Panc1 (cell line): Measurements from ENCODE around the gene HLCS. TPM values are rescaled to one million over a fixed set of nuclear protein-coding genes. Genes with fewer than 3 reads are reported as not detected.

Experiments used
- ATAC-seq: fragments of 200-7000 bp; cut with Tn5 transposase; 2 replicates; pipeline ENCODE4 v1.9.1; 2020; ENCODE audit warnings: mild to moderate bottlenecking, moderate library complexity
- BruUV-seq: library from RNA; stranded (reverse); fragments of 400-500 nt; replicated peaks from 2 replicates; lab custom pipeline; 2021; lab: Mats Ljungman, UMichigan
- CTCF ChIA-PET: fragments of 300-600 bp; sonication (Branson Sonifier 250); formaldehyde crosslinking; loops from one replicate; lab custom pipeline; 2022; ENCODE audit warnings: antibody characterized with exemption; lab: Charles Lee
- POLR2A ChIA-PET: fragments of 300-600 bp; sonication (Branson Sonifier 250); formaldehyde crosslinking; loops from one replicate; lab custom pipeline; 2022; ENCODE audit warnings: antibody characterized with exemption; lab: Charles Lee
- DNase-seq: peaks from one replicate; pipeline ENCODE4 v3.0.0-alpha.2; 2010; ENCODE audit warnings: low read depth, low spot score
- H3K27ac ChIP-seq: 2 replicates; pipeline ENCODE4 v1.5.1; 2011; ENCODE audit warnings: mild to moderate bottlenecking, low read length, inconsistent platforms
- H3K27me3 ChIP-seq: fragments of 200-500 bp; sonication (Bioruptor generic); 2 replicates; pipeline ENCODE4 v1.6.0; 2014; ENCODE audit warnings: low read length, inconsistent platforms; ENCODE audit not compliant: control insufficient read depth, insufficient read depth
- H3K36me3 ChIP-seq: fragments of 200-500 bp; sonication (Bioruptor generic); 2 replicates; pipeline ENCODE4 v1.5.1; 2014; ENCODE audit warnings: inconsistent platforms, mild to moderate bottlenecking, low read length, moderate library complexity; ENCODE audit not compliant: control insufficient read depth, insufficient read depth
- H3K4me1 ChIP-seq: 2 replicates; pipeline ENCODE4 v1.5.1; 2011; ENCODE audit warnings: inconsistent platforms, mild to moderate bottlenecking, low read length, moderate library complexity; ENCODE audit not compliant: control insufficient read depth, insufficient read depth
- H3K4me3 ChIP-seq, 2 experiments: 2 replicates each; pipeline ENCODE4 v1.5.1; 2011 to 2012; ENCODE audit warnings: low read depth in 2 of 2, low read length in 2 of 2, mild to moderate bottlenecking in 2 of 2, inconsistent platforms in 1 of 2, moderate library complexity in 1 of 2
- H3K9me3 ChIP-seq: fragments of 200-500 bp; sonication (Bioruptor generic); 2 replicates; pipeline ENCODE4 v1.5.1; 2014; ENCODE audit warnings: low read depth, mild to moderate bottlenecking, inconsistent platforms, low read length, moderate library complexity; ENCODE audit not compliant: control insufficient read depth, insufficient read depth
- POLR2AphosphoS5 ChIP-seq: IDR thresholded peaks from 2 replicates; pipeline ENCODE4 v1.6.1; 2012; ENCODE audit warnings: mild to moderate bottlenecking, low read depth, low read length, moderate library complexity
- SIN3A ChIP-seq: IDR thresholded peaks from 2 replicates; pipeline ENCODE4 v1.6.1; 2012; ENCODE audit warnings: low read depth, mild to moderate bottlenecking, low read length, moderate library complexity, borderline replicate concordance; ENCODE audit not compliant: insufficient read depth
- TCF7L2 ChIP-seq: IDR thresholded peaks from 2 replicates; pipeline ENCODE4 v1.6.1; 2011; ENCODE audit warnings: mild to moderate bottlenecking, low read depth, low read length, inconsistent platforms
- in situ Hi-C: cut with HindIII; loops from 2 replicates; pipeline ENCODE4 v1.10.0; 2016; ENCODE audit warnings: low sequenced_read_pairs, low pct_unique_long_range_greater_than_20kb
- intact Hi-C: fragments of 100-400 bp; cut with micrococcal nuclease; formaldehyde crosslinking; loops from one replicate; pipeline ENCODE4 v1.10.0; 2022; ENCODE audit not compliant: unreplicated experiment
- total RNA-seq: library from RNA; stranded (reverse); gene quantifications from one replicate; pipeline ENCODE4 v1.2.1, GENCODE V29; 2021; ENCODE audit not compliant: unreplicated experiment
- TF ChIP-seq, protein P1 (sequence below), 2 experiments: IDR thresholded peaks; 2 replicates each; pipeline ENCODE4 v1.6.1; 2011 to 2012; ENCODE audit warnings: low read depth in 2 of 2, control low read depth in 1 of 2, low read length in 1 of 2, mild to moderate bottlenecking in 1 of 2, moderate library complexity in 1 of 2; ENCODE audit not compliant: insufficient read depth in 1 of 2
- TF ChIP-seq, protein P2 (sequence below): fragments of 450-650 bp; IDR thresholded peaks from 2 replicates; pipeline ENCODE4 v1.5.1; 2017; ENCODE audit warnings: mild to moderate bottlenecking

HLCS gene
- total RNA-seq, 1 experiment from 2014 or later, result 15.3 TPM

DNA sequence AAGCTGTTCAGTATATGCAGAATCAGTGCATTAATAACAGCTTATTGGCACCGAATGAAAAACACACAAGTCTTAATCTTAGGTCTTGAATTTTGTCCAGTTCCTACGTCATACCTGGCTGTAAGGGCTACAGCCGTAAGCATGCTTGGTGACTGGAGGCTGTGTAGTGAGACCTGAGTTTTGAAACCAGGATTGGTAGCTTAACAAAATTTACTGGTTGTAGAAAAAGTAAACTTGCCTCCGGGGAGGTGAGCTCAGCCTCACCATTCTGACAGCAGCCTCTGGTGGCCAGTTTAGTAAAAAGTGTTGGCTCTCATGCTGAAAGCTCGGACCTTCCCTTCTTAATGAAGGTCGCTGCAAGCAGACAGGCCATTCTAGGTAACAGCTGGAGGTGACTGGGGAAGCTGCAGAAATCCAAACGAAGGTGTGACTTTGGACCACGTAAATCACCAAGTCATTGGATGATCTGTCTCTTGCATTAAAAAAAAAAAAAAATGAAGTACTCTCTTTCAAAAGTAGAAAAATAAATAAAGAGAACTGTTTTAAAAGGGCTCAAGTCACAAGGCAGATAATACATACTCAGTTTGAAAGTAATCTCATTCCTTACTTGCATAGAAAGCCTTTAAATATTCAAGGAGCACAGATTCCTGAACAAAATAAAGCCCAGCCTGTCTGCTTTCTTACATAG lies 48.9 kb downstream of the HLCS start:
- H3K4me1 ChIP-seq, result no peaks in the 10 kb centered on the region
- ATAC-seq (peak; percentile 72; the same call in 1 of the 2 replicates), DNase-seq (peak; percentile 43)
- ChIA-PET CTCF (interaction anchor here (0.5 to 1.2 kb wide), 4 partner anchors 171 to 487 kb away, joined by 3 to 4 read pairs (median 3); no protein-coding TSS in a partner anchor), POLR2A (interaction anchor here (0.9 kb wide), 1 partner anchor 172 kb away, joined by 3 read pairs; no protein-coding TSS in a partner anchor)
- H3K27me3 ChIP-seq, result no peaks in the 10 kb centered on the region
- H3K4me3 ChIP-seq, result no peak overlapping the region
- H3K27ac ChIP-seq, result no peak overlapping the region
- H3K36me3 ChIP-seq, result no peaks in the 10 kb centered on the region
- TF ChIP-seq POLR2AphosphoS5, result no peak
- TF ChIP-seq, protein P1, sequence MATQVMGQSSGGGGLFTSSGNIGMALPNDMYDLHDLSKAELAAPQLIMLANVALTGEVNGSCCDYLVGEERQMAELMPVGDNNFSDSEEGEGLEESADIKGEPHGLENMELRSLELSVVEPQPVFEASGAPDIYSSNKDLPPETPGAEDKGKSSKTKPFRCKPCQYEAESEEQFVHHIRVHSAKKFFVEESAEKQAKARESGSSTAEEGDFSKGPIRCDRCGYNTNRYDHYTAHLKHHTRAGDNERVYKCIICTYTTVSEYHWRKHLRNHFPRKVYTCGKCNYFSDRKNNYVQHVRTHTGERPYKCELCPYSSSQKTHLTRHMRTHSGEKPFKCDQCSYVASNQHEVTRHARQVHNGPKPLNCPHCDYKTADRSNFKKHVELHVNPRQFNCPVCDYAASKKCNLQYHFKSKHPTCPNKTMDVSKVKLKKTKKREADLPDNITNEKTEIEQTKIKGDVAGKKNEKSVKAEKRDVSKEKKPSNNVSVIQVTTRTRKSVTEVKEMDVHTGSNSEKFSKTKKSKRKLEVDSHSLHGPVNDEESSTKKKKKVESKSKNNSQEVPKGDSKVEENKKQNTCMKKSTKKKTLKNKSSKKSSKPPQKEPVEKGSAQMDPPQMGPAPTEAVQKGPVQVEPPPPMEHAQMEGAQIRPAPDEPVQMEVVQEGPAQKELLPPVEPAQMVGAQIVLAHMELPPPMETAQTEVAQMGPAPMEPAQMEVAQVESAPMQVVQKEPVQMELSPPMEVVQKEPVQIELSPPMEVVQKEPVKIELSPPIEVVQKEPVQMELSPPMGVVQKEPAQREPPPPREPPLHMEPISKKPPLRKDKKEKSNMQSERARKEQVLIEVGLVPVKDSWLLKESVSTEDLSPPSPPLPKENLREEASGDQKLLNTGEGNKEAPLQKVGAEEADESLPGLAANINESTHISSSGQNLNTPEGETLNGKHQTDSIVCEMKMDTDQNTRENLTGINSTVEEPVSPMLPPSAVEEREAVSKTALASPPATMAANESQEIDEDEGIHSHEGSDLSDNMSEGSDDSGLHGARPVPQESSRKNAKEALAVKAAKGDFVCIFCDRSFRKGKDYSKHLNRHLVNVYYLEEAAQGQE (IDR thresholded peaks at IDR 0.05; ENCODE audit: insufficient read depth in 1 of 2, low read depth in 2 of 2, low read length in 1 of 2), result no peak
- TF ChIP-seq SIN3A, result no peak
- no peak for TF ChIP-seq TCF7L2
- TF ChIP-seq, protein P2, sequence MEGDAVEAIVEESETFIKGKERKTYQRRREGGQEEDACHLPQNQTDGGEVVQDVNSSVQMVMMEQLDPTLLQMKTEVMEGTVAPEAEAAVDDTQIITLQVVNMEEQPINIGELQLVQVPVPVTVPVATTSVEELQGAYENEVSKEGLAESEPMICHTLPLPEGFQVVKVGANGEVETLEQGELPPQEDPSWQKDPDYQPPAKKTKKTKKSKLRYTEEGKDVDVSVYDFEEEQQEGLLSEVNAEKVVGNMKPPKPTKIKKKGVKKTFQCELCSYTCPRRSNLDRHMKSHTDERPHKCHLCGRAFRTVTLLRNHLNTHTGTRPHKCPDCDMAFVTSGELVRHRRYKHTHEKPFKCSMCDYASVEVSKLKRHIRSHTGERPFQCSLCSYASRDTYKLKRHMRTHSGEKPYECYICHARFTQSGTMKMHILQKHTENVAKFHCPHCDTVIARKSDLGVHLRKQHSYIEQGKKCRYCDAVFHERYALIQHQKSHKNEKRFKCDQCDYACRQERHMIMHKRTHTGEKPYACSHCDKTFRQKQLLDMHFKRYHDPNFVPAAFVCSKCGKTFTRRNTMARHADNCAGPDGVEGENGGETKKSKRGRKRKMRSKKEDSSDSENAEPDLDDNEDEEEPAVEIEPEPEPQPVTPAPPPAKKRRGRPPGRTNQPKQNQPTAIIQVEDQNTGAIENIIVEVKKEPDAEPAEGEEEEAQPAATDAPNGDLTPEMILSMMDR, result peak; percentile 77
- in situ Hi-C loops (no loop called here), intact Hi-C loops (no loop called here)
- H3K9me3 ChIP-seq, result no peaks in the 10 kb centered on the region
- BruUV-seq, result no TSS peak

DNA sequence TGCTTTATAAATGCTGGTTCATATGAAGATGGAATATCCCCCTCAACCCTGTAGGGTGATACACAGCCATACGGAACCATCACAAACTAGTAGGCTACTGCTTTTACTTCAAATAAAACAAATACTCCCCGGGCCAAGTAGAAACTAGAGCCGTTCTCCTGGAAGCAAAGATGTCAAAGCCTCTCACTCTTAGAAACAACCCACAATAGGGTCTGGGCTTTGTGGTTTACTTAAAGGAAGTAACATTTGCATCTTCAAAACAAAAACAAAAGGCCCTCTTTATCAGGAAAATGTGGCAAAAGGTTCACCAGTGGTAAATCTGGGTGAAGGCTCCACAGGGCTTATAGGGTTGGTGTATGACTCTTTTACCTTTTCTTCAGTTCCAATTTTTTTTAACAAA lies 49.8 kb downstream of the HLCS start:
- Histone ChIP-seq H3K36me3 (no peaks in the 10 kb centered on the region), H3K4me1 (no peaks in the 10 kb centered on the region), H3K27me3 (no peaks in the 10 kb centered on the region), H3K4me3 (no peak overlapping the region), H3K9me3 (no peaks in the 10 kb centered on the region), H3K27ac (no peak overlapping the region)
- TF ChIP-seq SIN3A (no peak), POLR2AphosphoS5 (no peak), TCF7L2 (no peak)
- TF ChIP-seq, protein P2, result no peak
- TF ChIP-seq, protein P1 (IDR thresholded peaks at IDR 0.05; ENCODE audit: insufficient read depth in 1 of 2, low read depth in 2 of 2, low read length in 1 of 2), result no peak
- intact Hi-C loops (no loop called here), in situ Hi-C loops (no loop called here)
- ChIA-PET POLR2A (interaction anchor here (0.9 kb wide), 1 partner anchor 171 kb away, joined by 3 read pairs; no protein-coding TSS in a partner anchor), CTCF (interaction anchor here (0.5 to 1.2 kb wide), 2 partner anchors 286 to 487 kb away, joined by 3 to 4 read pairs; no protein-coding TSS in a partner anchor)
- DNase-seq (no peak), ATAC-seq (no peak)
- BruUV-seq, result no TSS peak
